Glomerular endothelial cell (primary cell): Measurements from ENCODE around the gene GAS7. TPM values are rescaled to one million over a fixed set of nuclear protein-coding genes. Genes with fewer than 3 reads are reported as not detected.

ENCODE experiments used
- DNase-seq: peaks from one replicate; pipeline ENCODE4 v3.0.0-alpha.2; 2011; ENCODE audit warnings: low read depth, low spot score; ENCODE audit errors: extremely low read depth
- total RNA-seq: library from RNA; depleted of rRNA; stranded (reverse); fragments of >200 nt; gene quantifications from 2 replicates; pipeline ENCODE4 v1.2.3, GENCODE V29; 2015

GAS7 gene
- total RNA-seq, 1 donor from 2014 or later, result 1.2 TPM

GRCh38 chr17:10201680-10202079 is 3.3 kb upstream of the GAS7 start:
- no peak for DNase-seq

- no peak for DNase-seq
These were observed 2.2 kb upstream of the GAS7 start for GRCh38 chr17:10200645-10201044.

- DNase-seq, result no peak
These were observed 1.6 kb upstream of the GAS7 start for GRCh38 chr17:10200016-10200415.

GRCh38 chr17:10197721-10198508 is 491 bp downstream of the GAS7 start:
- no peak for DNase-seq

GRCh38 chr17:10197362-10197720 is 1.1 kb downstream of the GAS7 start:
- no peak for DNase-seq

GRCh38 chr17:10196941-10197340 is 1.5 kb downstream of the GAS7 start:
- DNase-seq, result no peak

- DNase-seq, result no peak
These were observed 2.0 kb downstream of the GAS7 start for GRCh38 chr17:10196384-10196895.

- DNase-seq, result no peak
These were observed 3.2 kb downstream of the GAS7 start for GRCh38 chr17:10195090-10195805.

GRCh38 chr17:10193632-10194031 is 4.8 kb downstream of the GAS7 start:
- no peak for DNase-seq

GRCh38 chr17:10192972-10193371 is 5.4 kb downstream of the GAS7 start:
- no peak for DNase-seq

GRCh38 chr17:10192461-10192860 is 5.9 kb downstream of the GAS7 start:
- DNase-seq, result no peak

GRCh38 chr17:10187456-10187855 is 10.9 kb downstream of the GAS7 start:
- no peak for DNase-seq

GRCh38 chr17:10186771-10187410 is 11.5 kb downstream of the GAS7 start:
- DNase-seq, result no peak

GRCh38 chr17:10183931-10184930 is 14.2 kb downstream of the GAS7 start:
- DNase-seq, result no peak

- DNase-seq, result no peak
These were observed 15.6 kb downstream of the GAS7 start for GRCh38 chr17:10182785-10183184.

- no peak for DNase-seq
These were observed 19.9 kb downstream of the GAS7 start for GRCh38 chr17:10178506-10178991.

- DNase-seq, result no peak
These were observed 20.4 kb downstream of the GAS7 start for GRCh38 chr17:10177913-10178505.

- DNase-seq, result no peak
These were observed 21.1 kb downstream of the GAS7 start for GRCh38 chr17:10177131-10177912.

GRCh38 chr17:10173913-10174312 is 24.5 kb downstream of the GAS7 start:
- no peak for DNase-seq
